22Rv1 (cell line): Measurements from ENCODE around the gene C4A.
"Not testable (repeated sequence)": the region's sequence is repeated elsewhere in the genome, so short reads cannot be mapped to it uniquely, and the experiment has no call there.

Experiments used
- ZFX ChIP-seq: fragments of 450-650 bp; IDR thresholded peaks from 2 replicates; pipeline ENCODE4 v1.6.1; 2017; ENCODE audit warnings: antibody characterized with exemption, borderline replicate concordance
- TF ChIP-seq, protein P1 (sequence below): fragments of 450-650 bp; IDR thresholded peaks from 2 replicates; pipeline ENCODE4 v1.5.1; 2017; ENCODE audit warnings: mild to moderate bottlenecking

DNA sequence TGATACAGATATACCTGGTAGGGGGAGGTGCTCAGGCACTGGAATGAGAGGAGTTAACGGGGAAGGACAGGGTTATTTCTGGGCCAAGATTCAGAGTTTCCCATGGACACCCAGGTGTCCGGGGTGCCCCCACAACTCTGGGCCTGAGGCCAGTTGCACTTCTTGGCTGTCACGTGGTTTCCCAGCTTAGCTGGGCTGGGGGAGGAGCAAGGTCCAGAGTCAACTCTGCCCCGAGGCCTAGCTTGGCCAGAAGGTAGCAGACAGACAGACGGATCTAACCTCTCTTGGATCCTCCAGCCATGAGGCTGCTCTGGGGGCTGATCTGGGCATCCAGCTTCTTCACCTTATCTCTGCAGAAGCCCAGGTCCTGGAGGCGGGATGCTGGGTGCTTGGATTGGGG is 32.7 kb downstream of the C4A start, which contains the start of gene C4B:
- TF ChIP-seq, protein P1, sequence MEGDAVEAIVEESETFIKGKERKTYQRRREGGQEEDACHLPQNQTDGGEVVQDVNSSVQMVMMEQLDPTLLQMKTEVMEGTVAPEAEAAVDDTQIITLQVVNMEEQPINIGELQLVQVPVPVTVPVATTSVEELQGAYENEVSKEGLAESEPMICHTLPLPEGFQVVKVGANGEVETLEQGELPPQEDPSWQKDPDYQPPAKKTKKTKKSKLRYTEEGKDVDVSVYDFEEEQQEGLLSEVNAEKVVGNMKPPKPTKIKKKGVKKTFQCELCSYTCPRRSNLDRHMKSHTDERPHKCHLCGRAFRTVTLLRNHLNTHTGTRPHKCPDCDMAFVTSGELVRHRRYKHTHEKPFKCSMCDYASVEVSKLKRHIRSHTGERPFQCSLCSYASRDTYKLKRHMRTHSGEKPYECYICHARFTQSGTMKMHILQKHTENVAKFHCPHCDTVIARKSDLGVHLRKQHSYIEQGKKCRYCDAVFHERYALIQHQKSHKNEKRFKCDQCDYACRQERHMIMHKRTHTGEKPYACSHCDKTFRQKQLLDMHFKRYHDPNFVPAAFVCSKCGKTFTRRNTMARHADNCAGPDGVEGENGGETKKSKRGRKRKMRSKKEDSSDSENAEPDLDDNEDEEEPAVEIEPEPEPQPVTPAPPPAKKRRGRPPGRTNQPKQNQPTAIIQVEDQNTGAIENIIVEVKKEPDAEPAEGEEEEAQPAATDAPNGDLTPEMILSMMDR: not testable (repeated sequence)
- TF ChIP-seq ZFX: not testable (repeated sequence)
